PC-3 (cell line): ENCODE measurements around the gene MPP1. TPM values are rescaled to one million over a fixed set of nuclear protein-coding genes. Genes with fewer than 3 reads are reported as not detected.

Source experiments
- ATAC-seq: fragments of 200-7000 bp; cut with Tn5 transposase; 2 replicates; pipeline ENCODE4 v1.9.1; 2020; ENCODE audit warnings: mild to moderate bottlenecking, moderate library complexity
- BruUV-seq: library from RNA; stranded (reverse); fragments of 400-500 nt; replicated peaks from 2 replicates; lab custom pipeline; 2021; lab: Mats Ljungman, UMichigan
- CTCF ChIA-PET: fragments of 300-600 bp; sonication (Branson Sonifier 250); formaldehyde crosslinking; loops from one replicate; lab custom pipeline; 2022; ENCODE audit warnings: antibody characterized with exemption; lab: Charles Lee
- POLR2A ChIA-PET: fragments of 300-600 bp; sonication (Branson Sonifier 250); formaldehyde crosslinking; loops from one replicate; lab custom pipeline; 2022; ENCODE audit warnings: antibody characterized with exemption; ENCODE audit not compliant: unreplicated experiment; lab: Charles Lee
- DNase-seq: peaks from one replicate; pipeline ENCODE4 v3.0.0-alpha.2; 2015
- H2AFZ ChIP-seq: fragments of 300-600 bp; sonication (generic); 2 replicates; pipeline ENCODE4 v1.6.0; 2016; ENCODE audit warnings: antibody characterized with exemption, low read length
- H3F3A ChIP-seq: fragments of 300-600 bp; sonication (generic); one replicate; pipeline ENCODE4 v1.6.0; 2017; ENCODE audit warnings: antibody characterized with exemption, low read length, control low read depth, mild to moderate bottlenecking; ENCODE audit not compliant: unreplicated experiment
- H3K27ac ChIP-seq: fragments of 300-600 bp; sonication (generic); 2 replicates; pipeline ENCODE4 v1.5.1; 2016; ENCODE audit warnings: mild to moderate bottlenecking, low read length
- H3K27me3 ChIP-seq: fragments of 300-600 bp; sonication (generic); 2 replicates; pipeline ENCODE4 v1.6.1; 2016; ENCODE audit warnings: low read length, mixed read lengths
- H3K36me3 ChIP-seq: fragments of 300-600 bp; sonication (generic); 2 replicates; pipeline ENCODE4 v1.6.1; 2016; ENCODE audit warnings: low read depth, mixed run types, low read length, mixed read lengths
- H3K4me1 ChIP-seq: fragments of 300-600 bp; sonication (generic); 2 replicates; pipeline ENCODE4 v1.5.1; 2016; ENCODE audit warnings: low read length; ENCODE audit not compliant: insufficient read depth
- H3K4me2 ChIP-seq: fragments of 300-600 bp; sonication (generic); 2 replicates; pipeline ENCODE4 v1.6.0; 2016; ENCODE audit warnings: low read length
- H3K4me3 ChIP-seq: fragments of 300-600 bp; sonication (generic); 2 replicates; pipeline ENCODE4 v1.5.1; 2016; ENCODE audit warnings: mild to moderate bottlenecking, low read length, mixed read lengths
- H3K79me2 ChIP-seq: fragments of 300-600 bp; sonication (generic); 2 replicates; pipeline ENCODE4 v1.6.1; 2017; ENCODE audit warnings: low read length, mixed read lengths
- H3K9ac ChIP-seq: fragments of 300-600 bp; sonication (generic); 2 replicates; pipeline ENCODE4 v1.6.0; 2016; ENCODE audit warnings: mild to moderate bottlenecking, low read length
- H3K9me2 ChIP-seq: fragments of 300-600 bp; sonication (generic); replicated peaks from 2 replicates; pipeline ENCODE4 v1.6.1; 2016; ENCODE audit warnings: mixed run types, low read length, mixed read lengths
- H3K9me3 ChIP-seq: fragments of 300-600 bp; sonication (generic); 2 replicates; pipeline ENCODE4 v1.6.1; 2016; ENCODE audit warnings: low read length, mixed read lengths
- H4K20me1 ChIP-seq: fragments of 300-600 bp; sonication (generic); 2 replicates; pipeline ENCODE4 v1.6.1; 2016; ENCODE audit warnings: low read length, mixed read lengths
- EZH2 ChIP-seq: fragments of 300-600 bp; sonication (generic); IDR thresholded peaks from one replicate; pipeline ENCODE4 v1.6.1; 2017; ENCODE audit warnings: antibody characterized with exemption, mild to moderate bottlenecking, low read length; ENCODE audit not compliant: unreplicated experiment
- EZH2phosphoT487 ChIP-seq: fragments of 300-600 bp; sonication (generic); IDR thresholded peaks from 2 replicates; pipeline ENCODE4 v1.6.1; 2018; ENCODE audit warnings: mild to moderate bottlenecking, antibody characterized with exemption, low read length, borderline replicate concordance
- intact Hi-C: fragments of 100-400 bp; cut with micrococcal nuclease; formaldehyde crosslinking; loops from 2 replicates; pipeline ENCODE4 v1.9.0; 2023
- total RNA-seq: library from RNA; depleted of rRNA; stranded (reverse); fragments of >200 nt; gene quantifications from 2 replicates; pipeline ENCODE4 v1.2.3, GENCODE V29; 2014
- TF ChIP-seq, protein P1 (sequence below): fragments of 300-600 bp; sonication (generic); conservative IDR thresholded peaks from 2 replicates; pipeline ENCODE4 v1.5.1; 2017; ENCODE audit warnings: antibody characterized with exemption, low read depth, mild to moderate bottlenecking, low read length

Gene MPP1
- total RNA-seq, 1 experiment from 2014 or later = 18.8 TPM

DNA sequence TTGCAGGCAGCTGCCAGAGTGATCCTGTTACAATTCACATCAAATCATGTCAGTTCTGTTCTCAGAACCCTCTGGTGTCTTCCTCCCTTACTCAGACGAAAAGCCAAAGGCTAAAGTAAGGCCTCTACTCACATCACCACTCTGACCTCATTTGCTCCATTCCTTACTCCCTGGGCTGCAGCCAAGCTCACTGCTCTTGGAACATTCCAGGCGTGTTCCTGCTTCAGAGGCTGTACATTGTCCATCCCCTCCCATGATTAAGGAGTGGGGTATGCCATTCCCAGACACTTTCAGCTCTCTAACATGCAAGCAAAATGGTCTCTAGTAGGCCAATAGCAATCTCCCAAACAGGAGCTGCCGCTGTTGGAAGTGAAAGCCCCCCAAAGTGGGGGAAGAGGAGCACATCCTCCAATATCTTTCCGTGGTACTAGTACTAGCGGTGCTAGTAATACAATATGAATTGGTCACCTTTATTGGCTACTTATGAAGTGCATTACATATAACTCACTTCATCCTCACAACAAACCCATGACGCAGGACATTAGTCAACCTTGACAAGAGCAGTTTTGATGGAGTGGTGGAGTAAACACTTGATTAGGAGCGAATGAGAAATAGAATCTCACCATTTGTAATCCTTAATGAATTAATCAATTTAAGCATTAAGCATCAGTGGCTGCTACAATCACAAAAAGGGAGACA, 69.4 kb downstream of the MPP1 start:
- H4K20me1 ChIP-seq = no peaks in the 10 kb centered on the region
- H2AFZ ChIP-seq = no peak overlapping the region
- H3K27me3 ChIP-seq = no peaks in the 10 kb centered on the region
- no TSS peak for BruUV-seq
- CTCF ChIA-PET = no interaction called here
- POLR2A ChIA-PET = no interaction called here
- peaks cover 42% of the 10 kb centered on the region for H3K4me1 ChIP-seq
- H3K9me3 ChIP-seq = no peaks in the 10 kb centered on the region
- no peak overlapping the region for H3K4me2 ChIP-seq
- H3K9ac ChIP-seq = no peak overlapping the region
- TF ChIP-seq, protein P1, sequence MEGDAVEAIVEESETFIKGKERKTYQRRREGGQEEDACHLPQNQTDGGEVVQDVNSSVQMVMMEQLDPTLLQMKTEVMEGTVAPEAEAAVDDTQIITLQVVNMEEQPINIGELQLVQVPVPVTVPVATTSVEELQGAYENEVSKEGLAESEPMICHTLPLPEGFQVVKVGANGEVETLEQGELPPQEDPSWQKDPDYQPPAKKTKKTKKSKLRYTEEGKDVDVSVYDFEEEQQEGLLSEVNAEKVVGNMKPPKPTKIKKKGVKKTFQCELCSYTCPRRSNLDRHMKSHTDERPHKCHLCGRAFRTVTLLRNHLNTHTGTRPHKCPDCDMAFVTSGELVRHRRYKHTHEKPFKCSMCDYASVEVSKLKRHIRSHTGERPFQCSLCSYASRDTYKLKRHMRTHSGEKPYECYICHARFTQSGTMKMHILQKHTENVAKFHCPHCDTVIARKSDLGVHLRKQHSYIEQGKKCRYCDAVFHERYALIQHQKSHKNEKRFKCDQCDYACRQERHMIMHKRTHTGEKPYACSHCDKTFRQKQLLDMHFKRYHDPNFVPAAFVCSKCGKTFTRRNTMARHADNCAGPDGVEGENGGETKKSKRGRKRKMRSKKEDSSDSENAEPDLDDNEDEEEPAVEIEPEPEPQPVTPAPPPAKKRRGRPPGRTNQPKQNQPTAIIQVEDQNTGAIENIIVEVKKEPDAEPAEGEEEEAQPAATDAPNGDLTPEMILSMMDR = no peak
- TF ChIP-seq EZH2 = no peak
- TF ChIP-seq EZH2phosphoT487 = no peak
- H3K4me3 ChIP-seq = no peak overlapping the region
- H3K79me2 ChIP-seq = no peaks in the 10 kb centered on the region
- H3K27ac ChIP-seq = no peak overlapping the region
- intact Hi-C loops = no loop called here
- no peaks in the 10 kb centered on the region for H3K36me3 ChIP-seq
- DNase-seq (peak; percentile 7), ATAC-seq (no peak)
- H3K9me2 ChIP-seq = no peaks in the 10 kb centered on the region
- peaks cover 3% of the 10 kb centered on the region for H3F3A ChIP-seq

DNA sequence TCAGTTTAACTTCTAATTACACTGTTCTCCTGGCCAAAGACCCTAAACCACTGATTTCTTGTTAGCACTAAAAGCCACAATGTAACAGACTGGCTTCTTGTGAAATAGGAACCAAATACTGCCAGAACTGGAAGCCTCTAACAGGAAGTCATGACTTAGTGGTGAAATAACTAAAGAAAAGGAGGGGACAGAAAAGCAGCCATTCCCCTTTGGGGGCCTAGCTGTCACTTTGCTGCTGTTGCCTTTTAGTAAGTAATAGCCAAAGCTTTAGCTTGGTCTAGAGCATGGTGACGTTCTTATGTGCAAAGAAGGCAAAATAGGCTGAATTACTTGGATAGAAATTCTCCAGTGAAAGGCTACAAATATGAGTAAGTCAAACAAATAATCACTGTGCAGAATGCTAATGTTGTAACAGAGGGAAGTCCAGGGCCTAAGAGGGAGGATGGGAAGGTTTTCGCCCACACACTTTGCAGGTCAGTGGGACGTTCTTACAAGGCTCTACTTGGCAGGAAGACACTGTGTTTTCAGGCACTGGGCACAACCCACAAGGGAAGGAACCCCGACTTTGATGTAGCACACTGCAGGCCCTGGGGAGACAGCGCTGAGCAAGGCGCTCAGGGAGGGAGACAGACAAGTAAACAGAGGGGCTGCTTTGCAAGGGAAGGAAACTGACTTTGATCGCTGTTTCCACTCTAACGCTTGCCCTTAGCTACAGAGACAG, 71.1 kb downstream of the MPP1 start:
- POLR2A ChIA-PET = no interaction called here
- Histone ChIP-seq H2AFZ (no peak overlapping the region), H3K9ac (no peak overlapping the region)

More for the DNA sequence above, 71.1 kb downstream of the MPP1 start:
- Histone ChIP-seq H4K20me1 (no peaks in the 10 kb centered on the region), H3K4me1 (peaks cover 56% of the 10 kb centered on the region), H3K9me2 (no peaks in the 10 kb centered on the region), H3K27ac (peak overlapping the region; percentile 92), H3K36me3 (no peaks in the 10 kb centered on the region), H3K27me3 (no peaks in the 10 kb centered on the region), H3K4me3 (no peak overlapping the region), H3K4me2 (peak overlapping the region; percentile 78), H3F3A (peaks cover 3% of the 10 kb centered on the region), H3K79me2 (no peaks in the 10 kb centered on the region), H3K9me3 (no peaks in the 10 kb centered on the region)
- no peak; the same call in 1 of the 2 replicates for ATAC-seq
- no peak for TF ChIP-seq EZH2
- TF ChIP-seq EZH2phosphoT487 = no peak
- TF ChIP-seq, protein P1 = no peak
- no TSS peak for BruUV-seq
- CTCF ChIA-PET = no interaction called here
- DNase-seq = peak; percentile 43
- intact Hi-C loops = no loop called here
